Neural crest cell (in vitro differentiated cells): ENCODE data around the gene IRGC. TPM values are rescaled to one million over a fixed set of nuclear protein-coding genes. Genes with fewer than 3 reads are reported as not detected.

ENCODE experiments used
- DNase-seq: peaks from one replicate; pipeline ENCODE4 v3.0.0; 2021; ENCODE audit warnings: low read depth, mixed read lengths, low spot score
- H3K27ac Mint-ChIP-seq: one replicate; pipeline ENCODE4 v1.8.0; 2021; ENCODE audit warnings: mild to moderate bottlenecking, mixed read lengths; ENCODE audit not compliant: unreplicated experiment
- H3K27me3 Mint-ChIP-seq: 2 replicates; pipeline ENCODE4 v1.8.0; 2021; ENCODE audit warnings: low read depth, mild to moderate bottlenecking, mixed read lengths
- H3K36me3 Mint-ChIP-seq: 2 replicates; pipeline ENCODE4 v1.8.0; 2021; ENCODE audit warnings: low read depth, mild to moderate bottlenecking, mixed read lengths
- H3K4me1 Mint-ChIP-seq: 2 replicates; pipeline ENCODE4 v1.8.0; 2021; ENCODE audit warnings: mixed read lengths
- H3K4me3 Mint-ChIP-seq: one replicate; pipeline ENCODE4 v1.8.0; 2021; ENCODE audit warnings: mild to moderate bottlenecking, mixed read lengths
- H3K9me3 Mint-ChIP-seq: 2 replicates; pipeline ENCODE4 v1.8.0; 2021; ENCODE audit warnings: mixed read lengths
- total RNA-seq: library from RNA; stranded (reverse); gene quantifications from 2 replicates; pipeline ENCODE4 v1.2.1, GENCODE V29; 2021
- TF ChIP-seq, protein P1 (sequence below): fragments of 200-600 bp; sonication (generic); conservative IDR thresholded peaks from 2 replicates; pipeline ENCODE4 v1.5.0; 2021; ENCODE audit warnings: antibody characterized with exemption, mild to moderate bottlenecking

IRGC gene
- total RNA-seq, 1 donor from 2014 or later = not detected

- Mint-ChIP-seq H3K4me1 (peaks cover 11% of the 10 kb centered on the region), H3K27ac (no peak overlapping the region), H3K27me3 (no peaks in the 10 kb centered on the region), H3K4me3 (no peak overlapping the region), H3K36me3 (no peaks in the 10 kb centered on the region), H3K9me3 (no peaks in the 10 kb centered on the region)
- no peak for DNase-seq
- TF ChIP-seq, protein P1, sequence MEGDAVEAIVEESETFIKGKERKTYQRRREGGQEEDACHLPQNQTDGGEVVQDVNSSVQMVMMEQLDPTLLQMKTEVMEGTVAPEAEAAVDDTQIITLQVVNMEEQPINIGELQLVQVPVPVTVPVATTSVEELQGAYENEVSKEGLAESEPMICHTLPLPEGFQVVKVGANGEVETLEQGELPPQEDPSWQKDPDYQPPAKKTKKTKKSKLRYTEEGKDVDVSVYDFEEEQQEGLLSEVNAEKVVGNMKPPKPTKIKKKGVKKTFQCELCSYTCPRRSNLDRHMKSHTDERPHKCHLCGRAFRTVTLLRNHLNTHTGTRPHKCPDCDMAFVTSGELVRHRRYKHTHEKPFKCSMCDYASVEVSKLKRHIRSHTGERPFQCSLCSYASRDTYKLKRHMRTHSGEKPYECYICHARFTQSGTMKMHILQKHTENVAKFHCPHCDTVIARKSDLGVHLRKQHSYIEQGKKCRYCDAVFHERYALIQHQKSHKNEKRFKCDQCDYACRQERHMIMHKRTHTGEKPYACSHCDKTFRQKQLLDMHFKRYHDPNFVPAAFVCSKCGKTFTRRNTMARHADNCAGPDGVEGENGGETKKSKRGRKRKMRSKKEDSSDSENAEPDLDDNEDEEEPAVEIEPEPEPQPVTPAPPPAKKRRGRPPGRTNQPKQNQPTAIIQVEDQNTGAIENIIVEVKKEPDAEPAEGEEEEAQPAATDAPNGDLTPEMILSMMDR = no peak
Measured at GRCh38 chr19:43684326-43684725, 31.6 kb upstream of the IRGC start.

- Mint-ChIP-seq H3K9me3 (peaks cover 9% of the 10 kb centered on the region), H3K36me3 (peaks cover 2% of the 10 kb centered on the region), H3K4me1 (peaks cover 11% of the 10 kb centered on the region), H3K27me3 (peaks cover 5% of the 10 kb centered on the region), H3K4me3 (no peak overlapping the region), H3K27ac (peak overlapping the region; percentile 81)
- no peak for DNase-seq
- TF ChIP-seq, protein P1 = no peak
Measured at GRCh38 chr19:43687660-43687997, 28.2 kb upstream of the IRGC start.

GRCh38 chr19:43688059-43688701, 27.7 kb upstream of the IRGC start:
- no peak for DNase-seq
- Mint-ChIP-seq H3K36me3 (peaks cover 2% of the 10 kb centered on the region), H3K4me3 (no peak overlapping the region), H3K27me3 (peaks cover 9% of the 10 kb centered on the region), H3K4me1 (peaks cover 11% of the 10 kb centered on the region), H3K27ac (no peak overlapping the region), H3K9me3 (peaks cover 9% of the 10 kb centered on the region)
- TF ChIP-seq, protein P1 = no peak

GRCh38 chr19:43690444-43690843, 25.4 kb upstream of the IRGC start:
- peaks cover 2% of the 10 kb centered on the region for H3K36me3 Mint-ChIP-seq
- peaks cover 9% of the 10 kb centered on the region for H3K9me3 Mint-ChIP-seq
- H3K4me3 Mint-ChIP-seq = no peak overlapping the region
- peaks cover 20% of the 10 kb centered on the region for H3K27me3 Mint-ChIP-seq
- peaks cover 11% of the 10 kb centered on the region for H3K4me1 Mint-ChIP-seq
- TF ChIP-seq, protein P1 = no peak
- DNase-seq = no peak
- H3K27ac Mint-ChIP-seq = no peak overlapping the region

DNA sequence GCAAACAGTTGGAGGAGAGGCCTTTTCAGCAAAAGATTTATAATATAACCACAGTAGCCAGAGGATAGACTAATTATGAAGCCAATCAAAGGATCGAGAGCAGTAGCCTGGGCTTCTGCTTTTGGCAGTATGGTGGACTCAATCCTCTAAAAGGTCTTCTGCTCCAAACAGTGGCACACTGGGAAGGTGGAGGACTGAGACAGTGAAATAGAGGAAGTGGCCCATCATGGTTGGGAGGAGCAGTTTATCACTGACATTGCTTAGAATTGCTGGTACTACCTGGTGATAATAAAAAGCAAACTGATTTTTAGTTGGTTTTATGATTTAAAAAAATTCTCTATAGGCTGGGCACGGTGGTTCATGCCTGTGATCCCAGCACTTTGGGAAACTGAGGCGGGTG, 25.0 kb upstream of the IRGC start:
- H3K4me3 Mint-ChIP-seq = no peak overlapping the region
- H3K4me1 Mint-ChIP-seq = peaks cover 11% of the 10 kb centered on the region
- DNase-seq = no peak
- H3K27ac Mint-ChIP-seq = no peak overlapping the region
- H3K27me3 Mint-ChIP-seq = peaks cover 20% of the 10 kb centered on the region
- TF ChIP-seq, protein P1 = no peak
- peaks cover 9% of the 10 kb centered on the region for H3K9me3 Mint-ChIP-seq
- H3K36me3 Mint-ChIP-seq = peaks cover 2% of the 10 kb centered on the region
